Measurements from ENCODE around the gene STK17B. TPM values are rescaled to one million over a fixed set of nuclear protein-coding genes. Genes with fewer than 3 reads are reported as not detected.

Gene STK17B
- total RNA-seq, 1 experiment from 2014 or later = 22.1 TPM

- H3K27me3 ChIP-seq (ENCODE audit: low read length) = no peaks in the 10 kb centered on the region
- no TSS peak for BruUV-seq (replicated peaks)
- peaks cover 63% of the 10 kb centered on the region for H4K20me1 ChIP-seq (ENCODE audit: low read length)
- POLR2A ChIA-PET (ENCODE audit: unreplicated experiment) = no interaction called here
- no peak overlapping the region for H2AFZ ChIP-seq (ENCODE audit: low read length)
- no peaks in the 10 kb centered on the region for H3F3A ChIP-seq (ENCODE audit: low read length, unreplicated experiment)
- H3K9ac ChIP-seq (ENCODE audit: low read length) = no peak overlapping the region
- peak overlapping the region; percentile 48 for H3K27ac ChIP-seq (ENCODE audit: low read length)
- CTCF ChIA-PET = interaction anchor here (1.3 kb wide), 1 partner anchor 109 kb away, joined by 3 read pairs; no protein-coding TSS in a partner anchor
- H3K9me2 ChIP-seq (replicated peaks; ENCODE audit: low read length) = no peaks in the 10 kb centered on the region
- H3K4me2 ChIP-seq (ENCODE audit: low read length) = peak overlapping the region; percentile 82
- DNase-seq = no peak
- intact Hi-C loops (cut with micrococcal nuclease) = loop anchor here (1.0 to 2.0 kb wide), 4 partner anchors 73 to 167 kb away; no protein-coding TSS in a partner anchor
- TF ChIP-seq EZH2 (IDR thresholded peaks at IDR 0.05; ENCODE audit: low read length, unreplicated experiment) = no peak
- no peak for TF ChIP-seq CTCF (conservative IDR thresholded peaks at IDR 0.05; ENCODE audit: low read depth, low read length)
- no peak for TF ChIP-seq EZH2phosphoT487 (IDR thresholded peaks at IDR 0.05; ENCODE audit: borderline replicate concordance, low read length)
- no peak for ATAC-seq
- H3K4me1 ChIP-seq (ENCODE audit: insufficient read depth, low read length) = peaks cover 36% of the 10 kb centered on the region
- peak overlapping the region; percentile 96 for H3K4me3 ChIP-seq (ENCODE audit: low read length)
- peaks cover 4% of the 10 kb centered on the region; the same call in 1 of the 2 replicates for H3K36me3 ChIP-seq (ENCODE audit: low read depth, low read length)
- peaks cover 84% of the 10 kb centered on the region for H3K79me2 ChIP-seq (ENCODE audit: low read length)
- H3K9me3 ChIP-seq (ENCODE audit: low read length) = no peaks in the 10 kb centered on the region
These were observed 3.7 kb downstream of the STK17B start for GRCh38 chr2:196167666-196168065.

- no peaks in the 10 kb centered on the region for H3K27me3 ChIP-seq (ENCODE audit: low read length)
- intact Hi-C loops (cut with micrococcal nuclease) = no loop called here
- no peaks in the 10 kb centered on the region for H3K9me2 ChIP-seq (replicated peaks; ENCODE audit: low read length)
- ChIA-PET CTCF (interaction anchor here (0.6 to 1.3 kb wide), 4 partner anchors 23 to 254 kb away, joined by 3 to 6 read pairs (median 4); no protein-coding TSS in a partner anchor), POLR2A (ENCODE audit: unreplicated experiment) (interaction anchor here (0.5 to 1.0 kb wide), 6 partner anchors 9 to 510 kb away, joined by 3 to 7 read pairs (median 4); partner anchors contain the start of gene SLC39A10)
- H3K36me3 ChIP-seq (ENCODE audit: low read depth, low read length) = peaks cover 8% of the 10 kb centered on the region
- peaks cover 31% of the 10 kb centered on the region for H3K4me1 ChIP-seq (ENCODE audit: insufficient read depth, low read length)
- H3K9me3 ChIP-seq (ENCODE audit: low read length) = no peaks in the 10 kb centered on the region
- no peak for TF ChIP-seq EZH2phosphoT487 (IDR thresholded peaks at IDR 0.05; ENCODE audit: borderline replicate concordance, low read length)
- no peak for TF ChIP-seq EZH2 (IDR thresholded peaks at IDR 0.05; ENCODE audit: low read length, unreplicated experiment)
- no peak for TF ChIP-seq CTCF (conservative IDR thresholded peaks at IDR 0.05; ENCODE audit: low read depth, low read length)
- H3K9ac ChIP-seq (ENCODE audit: low read length) = no peak overlapping the region
- H2AFZ ChIP-seq (ENCODE audit: low read length) = no peak overlapping the region
- DNase-seq (peak; percentile 65), ATAC-seq (peak; percentile 9; the same call in 1 of the 2 replicates)
- no TSS peak for BruUV-seq (replicated peaks)
- no peaks in the 10 kb centered on the region for H3F3A ChIP-seq (ENCODE audit: low read length, unreplicated experiment)
- H3K79me2 ChIP-seq (ENCODE audit: low read length) = peaks cover 92% of the 10 kb centered on the region
- H3K4me3 ChIP-seq (ENCODE audit: low read length) = peak overlapping the region; percentile 96
- H3K4me2 ChIP-seq (ENCODE audit: low read length) = peak overlapping the region; percentile 82
- peaks cover 63% of the 10 kb centered on the region for H4K20me1 ChIP-seq (ENCODE audit: low read length)
- H3K27ac ChIP-seq (ENCODE audit: low read length) = peak overlapping the region; percentile 42
These were observed 4.5 kb downstream of the STK17B start for GRCh38 chr2:196166876-196167275.

- POLR2A ChIA-PET (ENCODE audit: unreplicated experiment) = no interaction called here
- Histone ChIP-seq H3K27me3 (ENCODE audit: low read length) (no peaks in the 10 kb centered on the region), H2AFZ (ENCODE audit: low read length) (no peak overlapping the region), H3K9ac (ENCODE audit: low read length) (no peak overlapping the region), H3K27ac (ENCODE audit: low read length) (no peak overlapping the region), H3K4me2 (ENCODE audit: low read length) (no peak overlapping the region), H3K79me2 (ENCODE audit: low read length) (peaks cover 83% of the 10 kb centered on the region), H3K36me3 (ENCODE audit: low read depth, low read length) (peaks cover 11% of the 10 kb centered on the region), H3F3A (ENCODE audit: low read length, unreplicated experiment) (no peaks in the 10 kb centered on the region), H3K9me3 (ENCODE audit: low read length) (no peaks in the 10 kb centered on the region), H3K4me3 (ENCODE audit: low read length) (no peak overlapping the region), H3K4me1 (ENCODE audit: insufficient read depth, low read length) (peaks cover 41% of the 10 kb centered on the region), H3K9me2 (replicated peaks; ENCODE audit: low read length) (no peaks in the 10 kb centered on the region), H4K20me1 (ENCODE audit: low read length) (peaks cover 51% of the 10 kb centered on the region)
- ATAC-seq = no peak
- CTCF ChIA-PET = no interaction called here
- DNase-seq = no peak
- intact Hi-C loops (cut with micrococcal nuclease) = no loop called here
- no TSS peak for BruUV-seq (replicated peaks)
- no peak for TF ChIP-seq EZH2 (IDR thresholded peaks at IDR 0.05; ENCODE audit: low read length, unreplicated experiment)
- no peak for TF ChIP-seq CTCF (conservative IDR thresholded peaks at IDR 0.05; ENCODE audit: low read depth, low read length)
- no peak for TF ChIP-seq EZH2phosphoT487 (IDR thresholded peaks at IDR 0.05; ENCODE audit: borderline replicate concordance, low read length)
These were observed 6.4 kb downstream of the STK17B start for GRCh38 chr2:196165016-196165415.
